Mesothelial cell of epicardium (in vitro differentiated cells): Measurements from ENCODE around the gene FOXL1. TPM values are rescaled to one million over a fixed set of nuclear protein-coding genes. Genes with fewer than 3 reads are reported as not detected.

Source experiments
- DNase-seq, 2 experiments: peaks; one replicate each; pipeline ENCODE4 v3.0.0; 2021; ENCODE audit warnings: low spot score in 2 of 2; ENCODE audit not compliant: unreplicated experiment in 2 of 2
- H3K27ac Mint-ChIP-seq: 2 replicates; pipeline ENCODE4 v1.8.0; 2021; ENCODE audit warnings: mixed read lengths
- H3K27me3 Mint-ChIP-seq: 2 replicates; pipeline ENCODE4 v1.8.0; 2021; ENCODE audit warnings: low read depth, mixed read lengths
- H3K36me3 Mint-ChIP-seq: 2 replicates; pipeline ENCODE4 v1.8.0; 2021; ENCODE audit warnings: mixed read lengths
- H3K4me1 Mint-ChIP-seq: 2 replicates; pipeline ENCODE4 v1.8.0; 2021; ENCODE audit warnings: mixed read lengths
- H3K4me3 Mint-ChIP-seq: 2 replicates; pipeline ENCODE4 v1.8.0; 2021; ENCODE audit warnings: mild to moderate bottlenecking, moderate library complexity, mixed read lengths
- H3K9me3 Mint-ChIP-seq: 2 replicates; pipeline ENCODE4 v1.8.0; 2021; ENCODE audit warnings: mixed read lengths
- CTCF ChIP-seq: fragments of 200-600 bp; sonication (generic); IDR thresholded peaks from one replicate; pipeline ENCODE4 v1.5.0; 2021; ENCODE audit warnings: antibody characterized with exemption; ENCODE audit not compliant: unreplicated experiment
- total RNA-seq: library from RNA; stranded (reverse); gene quantifications from 3 replicates; pipeline ENCODE4 v1.2.1, GENCODE V29; 2021

FOXL1 gene
- total RNA-seq, 1 donor from 2014 or later: 2.5 TPM

DNA sequence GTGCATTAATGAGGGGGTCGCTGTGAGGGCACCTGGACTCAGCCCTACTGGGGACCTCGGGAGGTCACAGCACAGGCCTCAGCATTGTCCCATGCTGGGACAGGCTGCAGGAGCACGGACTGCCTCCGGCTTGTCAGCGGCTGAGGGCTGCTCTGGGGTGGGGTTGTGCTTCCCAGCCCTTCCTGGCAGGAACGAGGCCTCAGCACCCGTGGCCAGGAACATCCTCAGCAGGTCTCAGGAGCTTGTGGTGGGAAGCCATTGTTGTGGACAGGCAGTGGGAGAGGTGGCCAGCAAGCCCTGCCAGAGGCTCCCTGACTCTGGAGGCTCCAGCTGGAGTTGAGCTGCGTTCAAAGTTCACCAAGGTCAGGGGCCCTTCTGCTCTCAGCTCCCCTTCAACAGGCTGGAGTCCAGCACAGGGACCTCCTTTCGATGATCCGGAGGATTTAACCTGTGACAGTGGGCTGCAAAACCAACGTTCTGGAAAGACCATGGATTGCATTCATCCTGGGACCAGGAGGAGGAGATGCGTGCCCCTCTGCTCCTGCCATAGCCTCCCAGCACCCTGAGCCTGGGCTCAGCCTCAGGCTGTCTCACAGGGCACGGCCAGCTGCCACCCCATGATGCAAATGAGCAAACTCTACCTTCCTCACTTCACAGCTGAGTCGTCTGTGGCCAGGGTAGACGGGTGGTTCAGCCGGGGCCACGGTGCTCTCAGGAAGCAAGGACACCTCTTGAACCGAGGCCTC lies 32.6 kb downstream of the FOXL1 start:
- TF ChIP-seq CTCF: no peak
- no peaks in the 10 kb centered on the region for H3K27me3 Mint-ChIP-seq
- no peak overlapping the region for H3K4me3 Mint-ChIP-seq
- H3K36me3 Mint-ChIP-seq: no peaks in the 10 kb centered on the region
- no peak overlapping the region for H3K27ac Mint-ChIP-seq
- H3K4me1 Mint-ChIP-seq: peaks cover 43% of the 10 kb centered on the region
- H3K9me3 Mint-ChIP-seq: no peaks in the 10 kb centered on the region
- DNase-seq: no peak

DNA sequence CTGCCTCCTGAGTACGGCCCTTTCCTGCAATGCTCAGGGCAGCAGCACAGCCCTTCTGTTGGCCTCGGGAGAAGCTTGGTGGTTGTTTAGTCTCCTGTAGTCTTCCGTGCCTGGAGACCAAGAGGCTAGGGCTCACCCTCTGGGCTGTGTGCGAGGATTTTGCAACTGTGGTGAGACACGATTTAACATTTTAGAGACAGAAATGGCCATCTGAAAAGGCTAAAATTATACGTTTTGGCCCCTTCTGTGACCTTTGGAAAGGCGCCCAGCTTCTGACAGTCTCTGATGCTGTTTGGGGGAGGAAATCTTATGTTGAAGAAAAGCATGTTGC lies 33.1 kb downstream of the FOXL1 start:
- no peak overlapping the region for H3K27ac Mint-ChIP-seq
- no peaks in the 10 kb centered on the region for H3K36me3 Mint-ChIP-seq
- peaks cover 43% of the 10 kb centered on the region for H3K4me1 Mint-ChIP-seq
- no peak for TF ChIP-seq CTCF
- no peaks in the 10 kb centered on the region for H3K27me3 Mint-ChIP-seq
- no peaks in the 10 kb centered on the region for H3K9me3 Mint-ChIP-seq
- no peak overlapping the region for H3K4me3 Mint-ChIP-seq
- DNase-seq: no peak

DNA sequence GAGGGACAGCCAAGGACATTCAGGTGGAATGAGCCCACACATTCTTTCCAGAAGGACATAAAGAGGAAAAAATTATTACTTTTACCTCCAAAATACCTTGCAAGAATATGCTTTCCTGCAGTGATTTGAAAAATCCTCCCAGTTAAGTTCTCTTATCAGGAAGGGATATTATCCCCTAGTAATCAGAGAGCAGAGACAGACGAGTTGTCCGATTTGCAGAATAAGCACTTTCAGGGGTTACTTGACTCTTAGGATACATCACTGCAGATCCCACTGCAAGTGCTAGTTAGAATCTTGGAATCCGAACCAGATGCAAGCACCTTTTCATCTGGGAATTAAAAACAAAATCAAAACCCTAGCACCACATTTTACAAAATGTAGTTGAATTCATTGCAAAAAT lies 33.6 kb downstream of the FOXL1 start:
- TF ChIP-seq CTCF: no peak
- H3K27ac Mint-ChIP-seq: no peak overlapping the region
- no peaks in the 10 kb centered on the region for H3K36me3 Mint-ChIP-seq
- no peak overlapping the region for H3K4me3 Mint-ChIP-seq
- no peaks in the 10 kb centered on the region for H3K9me3 Mint-ChIP-seq
- H3K4me1 Mint-ChIP-seq: peaks cover 43% of the 10 kb centered on the region
- no peaks in the 10 kb centered on the region for H3K27me3 Mint-ChIP-seq
- DNase-seq: no peak

DNA sequence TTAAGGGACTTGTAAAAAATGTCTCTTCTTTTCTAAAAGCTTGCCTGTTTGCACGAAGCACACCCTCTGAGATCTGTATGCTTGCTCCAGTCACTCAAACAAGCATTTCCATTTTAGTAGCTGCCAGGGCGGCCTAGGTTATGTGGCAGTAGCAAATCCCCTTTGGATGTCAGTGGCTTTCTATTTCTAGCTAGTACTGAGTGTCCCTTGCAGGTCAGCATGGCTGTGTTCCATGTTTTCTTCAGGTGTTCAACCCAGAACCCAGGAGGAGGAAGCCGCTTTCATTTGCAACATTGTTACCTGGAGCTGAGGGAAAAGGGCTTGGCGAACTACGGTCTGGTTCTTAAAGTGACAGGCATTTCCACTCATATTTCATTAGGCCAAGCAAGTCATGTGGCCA lies 36.4 kb downstream of the FOXL1 start:
- Mint-ChIP-seq H3K9me3 (no peaks in the 10 kb centered on the region), H3K4me3 (no peak overlapping the region), H3K27ac (no peak overlapping the region), H3K27me3 (no peaks in the 10 kb centered on the region), H3K36me3 (no peaks in the 10 kb centered on the region), H3K4me1 (peaks cover 35% of the 10 kb centered on the region)
- no peak for TF ChIP-seq CTCF
- DNase-seq: no peak

DNA sequence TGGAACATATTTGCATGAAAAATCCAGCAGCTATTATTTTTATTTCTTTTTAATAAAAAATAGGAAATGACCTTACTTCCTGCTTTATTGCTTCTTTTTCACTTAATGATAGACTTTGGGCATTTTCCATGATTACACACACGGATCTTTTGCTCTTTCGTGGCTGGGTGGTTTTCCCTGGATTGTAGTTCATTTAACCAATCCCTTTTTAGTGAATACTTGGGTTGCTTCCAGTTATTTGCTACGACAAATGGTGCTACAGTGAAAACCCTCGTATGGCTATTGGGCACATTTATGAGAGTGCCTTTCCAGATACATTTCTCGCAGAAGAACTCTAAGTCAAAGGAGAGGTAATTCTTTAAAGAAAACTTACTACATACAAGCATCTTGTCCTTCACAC lies 38.6 kb downstream of the FOXL1 start:
- H3K4me1 Mint-ChIP-seq: peaks cover 19% of the 10 kb centered on the region
- DNase-seq: no peak
- peaks cover 3% of the 10 kb centered on the region for H3K27me3 Mint-ChIP-seq
- H3K9me3 Mint-ChIP-seq: no peaks in the 10 kb centered on the region
- H3K27ac Mint-ChIP-seq: no peak overlapping the region
- H3K4me3 Mint-ChIP-seq: no peak overlapping the region
- no peak for TF ChIP-seq CTCF
- H3K36me3 Mint-ChIP-seq: no peaks in the 10 kb centered on the region
